Caco-2 (cell line): Measurements from ENCODE around the gene ARHGAP9. TPM values are rescaled to one million over a fixed set of nuclear protein-coding genes. Genes with fewer than 3 reads are reported as not detected.
"Not testable (repeated sequence)": the region's sequence is repeated elsewhere in the genome, so short reads cannot be mapped to it uniquely, and the experiment has no call there.

Experiments
- BruUV-seq: library from RNA; stranded (reverse); fragments of 400-500 nt; replicated peaks from 2 replicates; lab custom pipeline; 2021; lab: Mats Ljungman, UMichigan
- CTCF ChIA-PET: fragments of 300-600 bp; sonication (Branson Sonifier 250); formaldehyde crosslinking; loops from one replicate; lab custom pipeline; 2022; ENCODE audit warnings: antibody characterized with exemption; lab: Charles Lee
- POLR2A ChIA-PET: fragments of 300-600 bp; sonication (Branson Sonifier 250); formaldehyde crosslinking; loops from one replicate; lab custom pipeline; 2022; ENCODE audit warnings: antibody characterized with exemption; lab: Charles Lee
- DNase-seq, 2 experiments: peaks; one replicate each; pipeline versions ENCODE4 v3.0.0 to v3.0.0-alpha.2; 2020 to 2022
- H3K27me3 ChIP-seq: replicated peaks from 2 replicates; pipeline ENCODE4 v1.6.0; 2011; ENCODE audit warnings: low read length; ENCODE audit not compliant: control insufficient read depth, insufficient read depth
- H3K36me3 ChIP-seq: 2 replicates; pipeline ENCODE4 v1.5.1; 2011; ENCODE audit warnings: low read length; ENCODE audit not compliant: control insufficient read depth, insufficient read depth
- H3K4me1 ChIP-seq: fragments of 250-450 bp; sonication (Bioruptor Pico); 2 replicates; pipeline ENCODE4 v1.5.1; 2020; ENCODE audit warnings: mild to moderate bottlenecking
- H3K4me3 ChIP-seq: 2 replicates; pipeline ENCODE4 v1.5.1; 2011; ENCODE audit warnings: low read depth, mild to moderate bottlenecking, control low read depth, low read length
- H3K9me3 ChIP-seq: fragments of 250-450 bp; sonication (Bioruptor Pico); 2 replicates; pipeline ENCODE4 v1.5.1; 2020; ENCODE audit warnings: mild to moderate bottlenecking, moderate library complexity
- H3K27ac Mint-ChIP-seq: one replicate; pipeline ENCODE4 v1.8.0; 2022; ENCODE audit warnings: mixed read lengths; ENCODE audit not compliant: unreplicated experiment
- H3K27me3 Mint-ChIP-seq: one replicate; pipeline ENCODE4 v1.8.0; 2022; ENCODE audit warnings: mixed read lengths; ENCODE audit not compliant: insufficient read depth, unreplicated experiment
- H3K36me3 Mint-ChIP-seq: one replicate; pipeline ENCODE4 v1.8.0; 2022; ENCODE audit warnings: mild to moderate bottlenecking, mixed read lengths; ENCODE audit not compliant: insufficient read depth, unreplicated experiment
- H3K4me1 Mint-ChIP-seq: one replicate; pipeline ENCODE4 v1.8.0; 2022; ENCODE audit warnings: low read depth, mixed read lengths; ENCODE audit not compliant: unreplicated experiment
- H3K4me3 Mint-ChIP-seq: one replicate; pipeline ENCODE4 v1.8.0; 2022; ENCODE audit warnings: mild to moderate bottlenecking, moderate library complexity, mixed read lengths; ENCODE audit not compliant: unreplicated experiment
- H3K9me3 Mint-ChIP-seq: one replicate; pipeline ENCODE4 v1.8.0; 2022; ENCODE audit warnings: mixed read lengths; ENCODE audit not compliant: unreplicated experiment
- intact Hi-C: fragments of 100-400 bp; cut with micrococcal nuclease; formaldehyde crosslinking; loops from one replicate; pipeline ENCODE4 v1.10.0; 2022; ENCODE audit not compliant: unreplicated experiment
- microRNA-seq: library from miRNA; unstranded; fragments of <30 nt; microRNA quantifications from one replicate; pipeline ENCODE4 v1.2.0, GENCODE V29; 2022
- total RNA-seq: library from RNA; stranded (reverse); gene quantifications from 2 replicates; pipeline ENCODE4 v1.2.3, GENCODE V29; 2022
- TF ChIP-seq, protein P1 (sequence below), 2 experiments: fragments of 200-600 bp in 1 of 2; IDR thresholded peaks; 1 replicate in 1 of 2; 2 replicates in 1 of 2; pipeline versions ENCODE4 v1.5.1 to v1.8.0; 2011 to 2022; ENCODE audit warnings: antibody characterized with exemption in 1 of 2, control low read depth in 1 of 2, inconsistent platforms in 1 of 2, low read depth in 1 of 2, low read length in 1 of 2, mild to moderate bottlenecking in 1 of 2, moderate library complexity in 1 of 2; ENCODE audit not compliant: insufficient read depth in 1 of 2, severe bottlenecking in 1 of 2, unreplicated experiment in 1 of 2

Gene ARHGAP9
- total RNA-seq, 1 experiment from 2014 or later: 0.75 TPM

DNA sequence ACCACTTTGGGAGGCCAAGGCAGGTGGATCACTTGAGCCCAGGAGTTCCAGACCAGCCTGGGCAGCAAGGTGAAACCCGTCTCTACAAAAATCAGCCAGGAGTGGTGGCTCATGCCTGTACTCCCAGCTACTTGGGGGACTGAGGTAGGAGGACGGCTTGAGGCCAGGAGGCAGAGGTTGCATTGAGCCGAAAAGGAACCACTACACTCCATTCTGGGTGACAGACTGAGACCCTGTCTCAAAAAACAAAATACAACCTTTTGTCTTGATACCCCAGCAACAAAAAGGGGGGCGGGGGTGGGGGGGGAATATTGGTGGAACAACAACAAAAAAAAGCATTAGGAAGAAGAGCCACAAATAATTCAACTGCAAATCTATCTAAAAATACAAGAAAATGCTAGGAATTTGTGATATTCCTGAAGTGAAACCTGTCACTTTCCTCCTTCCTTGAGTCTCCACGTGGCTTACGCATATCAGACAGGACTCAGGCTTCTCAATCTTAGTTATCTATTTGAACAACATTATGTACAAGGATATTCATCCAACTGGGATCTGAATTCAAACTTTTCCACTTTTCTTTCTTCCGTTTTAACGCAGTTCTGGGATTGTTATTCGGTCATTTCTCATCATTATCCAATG lies 50.1 kb downstream of the ARHGAP9 start:
- TF ChIP-seq, protein P1, sequence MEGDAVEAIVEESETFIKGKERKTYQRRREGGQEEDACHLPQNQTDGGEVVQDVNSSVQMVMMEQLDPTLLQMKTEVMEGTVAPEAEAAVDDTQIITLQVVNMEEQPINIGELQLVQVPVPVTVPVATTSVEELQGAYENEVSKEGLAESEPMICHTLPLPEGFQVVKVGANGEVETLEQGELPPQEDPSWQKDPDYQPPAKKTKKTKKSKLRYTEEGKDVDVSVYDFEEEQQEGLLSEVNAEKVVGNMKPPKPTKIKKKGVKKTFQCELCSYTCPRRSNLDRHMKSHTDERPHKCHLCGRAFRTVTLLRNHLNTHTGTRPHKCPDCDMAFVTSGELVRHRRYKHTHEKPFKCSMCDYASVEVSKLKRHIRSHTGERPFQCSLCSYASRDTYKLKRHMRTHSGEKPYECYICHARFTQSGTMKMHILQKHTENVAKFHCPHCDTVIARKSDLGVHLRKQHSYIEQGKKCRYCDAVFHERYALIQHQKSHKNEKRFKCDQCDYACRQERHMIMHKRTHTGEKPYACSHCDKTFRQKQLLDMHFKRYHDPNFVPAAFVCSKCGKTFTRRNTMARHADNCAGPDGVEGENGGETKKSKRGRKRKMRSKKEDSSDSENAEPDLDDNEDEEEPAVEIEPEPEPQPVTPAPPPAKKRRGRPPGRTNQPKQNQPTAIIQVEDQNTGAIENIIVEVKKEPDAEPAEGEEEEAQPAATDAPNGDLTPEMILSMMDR (IDR thresholded peaks at IDR 0.05; ENCODE audit: insufficient read depth in 1 of 2, low read depth in 1 of 2, low read length in 1 of 2, severe bottlenecking in 1 of 2, unreplicated experiment in 1 of 2): no peak
- peaks cover 5% of the 10 kb centered on the region for H3K4me1 ChIP-seq
- H3K36me3 Mint-ChIP-seq: peaks cover 10% of the 10 kb centered on the region
- BruUV-seq: TSS peak; percentile 90
- POLR2A ChIA-PET: interaction anchor here (0.6 to 1.2 kb wide), 4 partner anchors 23 to 200 kb away, joined by 3 to 4 read pairs (median 3); partner anchors contain the start of gene SHMT2
- no peaks in the 10 kb centered on the region for H3K27me3 ChIP-seq
- peak overlapping the region; percentile 96 for H3K27ac Mint-ChIP-seq
- peaks cover 11% of the 10 kb centered on the region for H3K4me1 Mint-ChIP-seq
- no peak for DNase-seq
- no peaks in the 10 kb centered on the region for H3K36me3 ChIP-seq
- CTCF ChIA-PET: interaction anchor here (1.0 to 1.2 kb wide), 3 partner anchors 24 to 61 kb away, joined by 8 to 11 read pairs (median 8); partner anchors contain the start of gene INHBE
- intact Hi-C loops: loop anchor here (2.0 kb wide), 1 partner anchor 61 kb away; no protein-coding TSS in a partner anchor
- no peaks in the 10 kb centered on the region for H3K27me3 Mint-ChIP-seq
- H3K4me3 Mint-ChIP-seq: peak overlapping the region; percentile 81
- H3K4me3 ChIP-seq: peak overlapping the region; percentile 49
- H3K9me3 ChIP-seq: no peaks in the 10 kb centered on the region
- H3K9me3 Mint-ChIP-seq: no peaks in the 10 kb centered on the region

DNA sequence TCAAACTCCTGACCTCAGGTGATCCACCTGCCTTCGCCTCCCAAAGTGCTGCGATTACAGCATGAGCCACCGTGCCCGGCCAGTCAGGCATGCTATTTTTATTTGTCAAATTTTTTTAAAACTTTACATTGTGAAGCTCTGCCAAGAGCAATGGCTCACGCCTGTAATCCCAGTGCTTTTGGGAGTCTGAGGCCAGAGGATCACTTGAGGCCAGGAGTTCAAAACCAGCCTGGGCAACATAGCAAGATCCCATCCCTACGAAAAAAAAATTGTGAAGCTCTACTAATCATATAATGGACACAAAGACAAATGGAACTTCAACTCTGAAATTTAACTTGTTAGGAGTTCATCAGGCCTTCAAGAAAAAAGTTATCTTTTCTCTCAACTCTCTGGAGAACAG lies 50.7 kb downstream of the ARHGAP9 start:
- Histone ChIP-seq H3K4me3 (peak overlapping the region; percentile 49; the same call in 1 of the 2 replicates), H3K36me3 (no peaks in the 10 kb centered on the region), H3K4me1 (no peaks in the 10 kb centered on the region), H3K27me3 (no peaks in the 10 kb centered on the region), H3K9me3 (no peaks in the 10 kb centered on the region)
- no peak for DNase-seq
- H3K9me3 Mint-ChIP-seq: no peaks in the 10 kb centered on the region
- ChIA-PET CTCF (no interaction called here), POLR2A (interaction anchor here (0.6 kb wide), 1 partner anchor 60 kb away, joined by 3 read pairs; no protein-coding TSS in a partner anchor)
- BruUV-seq: no TSS peak
- peaks cover 7% of the 10 kb centered on the region for H3K4me1 Mint-ChIP-seq
- TF ChIP-seq, protein P1 (IDR thresholded peaks at IDR 0.05; ENCODE audit: insufficient read depth in 1 of 2, low read depth in 1 of 2, low read length in 1 of 2, severe bottlenecking in 1 of 2, unreplicated experiment in 1 of 2): no peak
- peak overlapping the region; percentile 81 for H3K4me3 Mint-ChIP-seq
- intact Hi-C loops: no loop called here
- peaks cover 15% of the 10 kb centered on the region for H3K36me3 Mint-ChIP-seq
- peak overlapping the region; percentile 96 for H3K27ac Mint-ChIP-seq
- H3K27me3 Mint-ChIP-seq: no peaks in the 10 kb centered on the region

DNA sequence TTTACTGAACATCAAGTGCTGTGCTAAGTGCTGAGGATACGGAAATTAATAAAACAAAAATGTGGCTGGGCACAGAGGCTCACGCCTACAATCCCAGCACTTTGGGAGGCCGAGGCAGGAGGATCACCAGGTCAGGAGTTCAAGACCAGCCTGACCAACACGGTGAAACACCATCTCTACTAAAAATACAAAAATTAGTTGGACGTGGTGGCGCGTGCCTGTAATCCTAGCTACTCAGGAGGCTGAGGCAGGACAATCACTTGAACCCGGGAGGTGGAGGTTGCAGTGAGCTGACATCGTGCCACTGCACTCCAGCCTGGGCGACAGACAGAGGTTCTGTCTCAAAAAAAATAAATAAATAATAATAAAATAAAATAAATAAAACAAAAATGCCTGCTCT lies 52.7 kb downstream of the ARHGAP9 start:
- DNase-seq, H3K4me3 Mint-ChIP-seq, H3K9me3 Mint-ChIP-seq, H3K4me1 ChIP-seq, H3K27me3 ChIP-seq, H3K36me3 ChIP-seq, H3K4me3 ChIP-seq, H3K27me3 Mint-ChIP-seq, POLR2A ChIA-PET, CTCF ChIA-PET, H3K4me1 Mint-ChIP-seq, BruUV-seq, intact Hi-C loops, H3K27ac Mint-ChIP-seq, H3K9me3 ChIP-seq: not testable (repeated sequence)
- peaks cover 22% of the 10 kb centered on the region for H3K36me3 Mint-ChIP-seq

Small RNA genes lying within 50 kb of the gene (microRNA-seq; reads per million reads assigned to microRNA genes)
- gene MIR616 (1.3 reads per million), gene MIR6758 (0.56 reads per million)

Other genes starting within 250 kb of the ARHGAP9 start
- gene STAC3, start 228.7 kb downstream of the ARHGAP9 start, total RNA-seq: 0.70 and 1.3 TPM in 2 replicates
- 33.7 and 36.2 TPM in 2 replicates for gene R3HDM2, start 48.8 kb downstream of the ARHGAP9 start, total RNA-seq
- gene INHBC, start 45.1 kb downstream of the ARHGAP9 start, total RNA-seq: not detected in 2 replicates
- 9.1 and 13.9 TPM in 2 replicates for gene INHBE, start 24.6 kb downstream of the ARHGAP9 start, total RNA-seq
- gene GLI1, start 20.1 kb downstream of the ARHGAP9 start, total RNA-seq: 0.48 and 0.53 TPM in 2 replicates
- gene MARS1, start 8.2 kb upstream of the ARHGAP9 start, total RNA-seq: 515 and 583 TPM in 2 replicates
- 62.7 and 79.2 TPM in 2 replicates for gene DDIT3, start 40.6 kb upstream of the ARHGAP9 start, total RNA-seq
- 82.2 and 105 TPM in 2 replicates for gene MBD6, start 43.0 kb upstream of the ARHGAP9 start, total RNA-seq
- 89.4 and 94.4 TPM in 2 replicates for gene DCTN2, start 67.3 kb upstream of the ARHGAP9 start, total RNA-seq
- 0.05 TPM in 1 of 2 replicates, not detected in the other for gene KIF5A, start 70.2 kb upstream of the ARHGAP9 start, total RNA-seq
- 42.0 and 48.0 TPM in 2 replicates for gene PIP4K2C, start 111.3 kb upstream of the ARHGAP9 start, total RNA-seq
- 17.4 and 20.4 TPM in 2 replicates for gene DTX3, start 125.0 kb upstream of the ARHGAP9 start, total RNA-seq
- gene ARHGEF25, start 131.6 kb upstream of the ARHGAP9 start, total RNA-seq: 5.2 and 5.5 TPM in 2 replicates
- gene B4GALNT1, start 153.3 kb upstream of the ARHGAP9 start, total RNA-seq: 4.2 and 5.7 TPM in 2 replicates
- 169 and 182 TPM in 2 replicates for gene OS9, start 214.3 kb upstream of the ARHGAP9 start, total RNA-seq